Measurements from ENCODE around the gene PLXNA2. TPM values are rescaled to one million over a fixed set of nuclear protein-coding genes. Genes with fewer than 3 reads are reported as not detected.

Gene PLXNA2
- total and polyA plus RNA-seq, 2 donors (not counting 1 experiment from before 2014, with no cell fraction given), result 0.31 to 1.2 TPM

DNA sequence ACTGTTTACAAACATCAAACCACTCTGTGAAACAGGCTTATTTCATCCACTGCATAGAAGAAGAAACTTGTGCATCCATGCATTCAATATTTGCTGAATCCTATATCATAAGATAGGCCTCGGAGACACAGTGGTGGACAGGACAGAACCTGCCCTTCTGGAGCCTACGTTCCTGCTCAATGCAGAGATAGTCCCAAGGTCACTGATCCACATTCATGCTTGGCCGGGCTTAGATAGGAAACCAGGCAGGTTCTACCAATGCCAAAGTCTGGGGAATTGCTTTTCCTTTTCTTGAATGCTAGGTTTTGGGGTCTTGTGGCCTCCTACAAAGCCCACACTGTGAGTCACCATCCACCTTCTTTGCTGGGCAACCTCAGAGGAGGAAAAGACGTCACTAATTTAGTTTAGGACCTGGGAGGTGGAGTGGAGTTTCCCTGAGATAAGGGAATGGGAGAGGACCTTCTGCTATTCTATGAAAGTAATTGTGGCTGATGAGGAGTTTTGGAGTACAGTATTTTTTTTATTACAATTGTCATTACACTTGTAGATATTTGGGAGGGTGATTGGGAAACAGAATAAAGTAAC is 233.6 kb downstream of the PLXNA2 start:
- H2AFZ ChIP-seq (ENCODE audit: insufficient read depth, low read depth, low read length, poor library complexity, severe bottlenecking), result no peak overlapping the region
- H3K9me3 ChIP-seq (ENCODE audit: control extremely low read depth in 1 of 3, control insufficient read depth in 2 of 3, insufficient read depth in 1 of 3, low read length in 2 of 3), result no peaks in the 10 kb centered on the region
- Mint-ChIP-seq H3K27me3 (no peaks in the 10 kb centered on the region), H3K4me1 (no peaks in the 10 kb centered on the region), H3K9me3 (ENCODE audit: insufficient read depth) (no peaks in the 10 kb centered on the region), H3K27ac (no peak overlapping the region), H3K4me3 (no peak overlapping the region)
- no peaks in the 10 kb centered on the region for H4K20me1 ChIP-seq (ENCODE audit: control insufficient read depth, insufficient read depth, low read length, poor library complexity, severe bottlenecking)
- ChIA-PET CTCF (no interaction called here), POLR2A (no interaction called here)
- ATAC-seq (ENCODE audit: low read depth), result no peak
- no peak overlapping the region for H3K9ac ChIP-seq (ENCODE audit: low read length)
- H3K36me3 ChIP-seq (replicated peaks in 1 of 2; ENCODE audit: control extremely low read depth in 1 of 2, control insufficient read depth in 1 of 2, extremely low read depth in 1 of 2, insufficient read depth in 2 of 2, low read length in 1 of 2), result no peaks in the 10 kb centered on the region
- no peak overlapping the region for H3K27ac ChIP-seq (ENCODE audit: low read length in 2 of 2)
- no peaks in the 10 kb centered on the region for H3K27me3 ChIP-seq (replicated peaks in 1 of 4; ENCODE audit: control extremely low read depth in 1 of 4, control insufficient read depth in 3 of 4, insufficient read depth in 4 of 4, low read length in 3 of 4)
- WGBS (ENCODE audit: insufficient coverage), result 72% methylated on average over 3 of the region's 4 CpGs
- intact Hi-C loops (cut with micrococcal nuclease), result no loop called here
- DNase-seq, result no peak
- H3K4me3 ChIP-seq (ENCODE audit: control extremely low read depth in 1 of 5, extremely low read depth in 1 of 5, insufficient read depth in 1 of 5, low read depth in 2 of 5, low read length in 4 of 5), result no peak overlapping the region
- TF ChIP-seq, protein P1, sequence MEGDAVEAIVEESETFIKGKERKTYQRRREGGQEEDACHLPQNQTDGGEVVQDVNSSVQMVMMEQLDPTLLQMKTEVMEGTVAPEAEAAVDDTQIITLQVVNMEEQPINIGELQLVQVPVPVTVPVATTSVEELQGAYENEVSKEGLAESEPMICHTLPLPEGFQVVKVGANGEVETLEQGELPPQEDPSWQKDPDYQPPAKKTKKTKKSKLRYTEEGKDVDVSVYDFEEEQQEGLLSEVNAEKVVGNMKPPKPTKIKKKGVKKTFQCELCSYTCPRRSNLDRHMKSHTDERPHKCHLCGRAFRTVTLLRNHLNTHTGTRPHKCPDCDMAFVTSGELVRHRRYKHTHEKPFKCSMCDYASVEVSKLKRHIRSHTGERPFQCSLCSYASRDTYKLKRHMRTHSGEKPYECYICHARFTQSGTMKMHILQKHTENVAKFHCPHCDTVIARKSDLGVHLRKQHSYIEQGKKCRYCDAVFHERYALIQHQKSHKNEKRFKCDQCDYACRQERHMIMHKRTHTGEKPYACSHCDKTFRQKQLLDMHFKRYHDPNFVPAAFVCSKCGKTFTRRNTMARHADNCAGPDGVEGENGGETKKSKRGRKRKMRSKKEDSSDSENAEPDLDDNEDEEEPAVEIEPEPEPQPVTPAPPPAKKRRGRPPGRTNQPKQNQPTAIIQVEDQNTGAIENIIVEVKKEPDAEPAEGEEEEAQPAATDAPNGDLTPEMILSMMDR (IDR thresholded peaks at IDR 0.05), result no peak
- TF ChIP-seq EZH2 (IDR thresholded peaks at IDR 0.05; ENCODE audit: borderline replicate concordance, insufficient read depth, low read depth, low read length, poor library complexity, severe bottlenecking), result no peak
- H3K4me1 ChIP-seq (ENCODE audit: control insufficient read depth in 2 of 2, insufficient read depth in 2 of 2, low read length in 2 of 2), result no peaks in the 10 kb centered on the region
- H3K79me2 ChIP-seq (ENCODE audit: control insufficient read depth, insufficient read depth, low read length), result no peaks in the 10 kb centered on the region
- no peak overlapping the region for H3K4me2 ChIP-seq (replicated peaks; ENCODE audit: low read depth, low read length, poor library complexity, severe bottlenecking)

DNA sequence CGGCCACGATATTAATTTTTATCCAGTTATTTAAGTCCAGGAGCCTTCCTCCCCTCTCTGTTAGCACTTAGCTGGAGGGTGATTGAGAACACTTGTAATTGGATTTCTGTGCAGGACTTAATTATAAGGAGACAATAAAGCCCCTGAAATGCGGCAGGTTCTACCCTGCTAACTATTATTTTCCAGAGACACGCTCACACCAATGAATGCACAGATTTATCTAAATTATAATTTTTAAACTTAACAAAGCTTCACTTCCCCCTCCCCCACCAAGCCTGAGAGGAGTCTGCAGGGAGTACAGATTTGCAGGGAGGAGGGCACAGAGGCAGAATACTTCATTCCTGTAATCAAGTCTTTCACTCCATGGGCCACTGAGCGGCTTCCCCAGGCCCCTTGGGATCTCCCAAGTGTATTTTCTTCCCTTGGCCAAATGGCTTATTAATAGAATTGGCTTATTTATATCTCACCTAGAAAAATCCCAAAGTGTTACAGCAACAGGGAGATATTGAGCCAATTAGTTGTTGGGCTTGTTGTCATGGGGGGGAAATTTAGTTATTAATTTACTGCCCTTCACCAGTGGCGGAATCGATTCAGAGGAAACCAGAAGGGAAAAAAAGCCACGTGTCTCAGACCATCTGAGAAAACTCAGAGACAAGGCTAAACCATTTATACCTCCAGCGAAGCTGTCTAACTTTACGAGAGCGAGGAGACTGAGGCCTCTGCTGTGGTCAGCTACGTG is 234.3 kb downstream of the PLXNA2 start:
- no peaks in the 10 kb centered on the region for H3K79me2 ChIP-seq (ENCODE audit: control insufficient read depth, insufficient read depth, low read length)
- Mint-ChIP-seq H3K4me1 (no peaks in the 10 kb centered on the region), H3K27me3 (no peaks in the 10 kb centered on the region), H3K27ac (no peak overlapping the region), H3K9me3 (ENCODE audit: insufficient read depth) (no peaks in the 10 kb centered on the region), H3K4me3 (no peak overlapping the region)
- intact Hi-C loops (cut with micrococcal nuclease), result no loop called here
- TF ChIP-seq, protein P1 (IDR thresholded peaks at IDR 0.05), result no peak
- no peak for TF ChIP-seq EZH2 (IDR thresholded peaks at IDR 0.05; ENCODE audit: borderline replicate concordance, insufficient read depth, low read depth, low read length, poor library complexity, severe bottlenecking)
- no peak overlapping the region for H2AFZ ChIP-seq (ENCODE audit: insufficient read depth, low read depth, low read length, poor library complexity, severe bottlenecking)
- DNase-seq, result no peak
- no peak overlapping the region for H3K4me3 ChIP-seq (ENCODE audit: control extremely low read depth in 1 of 5, extremely low read depth in 1 of 5, insufficient read depth in 1 of 5, low read depth in 2 of 5, low read length in 4 of 5)
- H4K20me1 ChIP-seq (ENCODE audit: control insufficient read depth, insufficient read depth, low read length, poor library complexity, severe bottlenecking), result no peaks in the 10 kb centered on the region
- POLR2A ChIA-PET, result no interaction called here
- H3K36me3 ChIP-seq (replicated peaks in 1 of 2; ENCODE audit: control extremely low read depth in 1 of 2, control insufficient read depth in 1 of 2, extremely low read depth in 1 of 2, insufficient read depth in 2 of 2, low read length in 1 of 2), result no peaks in the 10 kb centered on the region
- H3K9ac ChIP-seq (ENCODE audit: low read length), result no peak overlapping the region
- ATAC-seq (ENCODE audit: low read depth), result no peak
- CTCF ChIA-PET, result no interaction called here
- no peak overlapping the region for H3K4me2 ChIP-seq (replicated peaks; ENCODE audit: low read depth, low read length, poor library complexity, severe bottlenecking)
- no peaks in the 10 kb centered on the region for H3K27me3 ChIP-seq (replicated peaks in 1 of 4; ENCODE audit: control extremely low read depth in 1 of 4, control insufficient read depth in 3 of 4, insufficient read depth in 4 of 4, low read length in 3 of 4)
- 88% methylated on average over 6 of the region's 12 CpGs for WGBS (ENCODE audit: insufficient coverage)
- H3K4me1 ChIP-seq (ENCODE audit: control insufficient read depth in 2 of 2, insufficient read depth in 2 of 2, low read length in 2 of 2), result no peaks in the 10 kb centered on the region
- H3K9me3 ChIP-seq (ENCODE audit: control extremely low read depth in 1 of 3, control insufficient read depth in 2 of 3, insufficient read depth in 1 of 3, low read length in 2 of 3), result no peaks in the 10 kb centered on the region
- H3K27ac ChIP-seq (ENCODE audit: low read length in 2 of 2), result no peak overlapping the region
